Measurements from ENCODE around the gene OBP2A.
A peak's percentile ranks its signal among the peaks of the same experiment; 100 is the strongest.

Gene OBP2A

DNA sequence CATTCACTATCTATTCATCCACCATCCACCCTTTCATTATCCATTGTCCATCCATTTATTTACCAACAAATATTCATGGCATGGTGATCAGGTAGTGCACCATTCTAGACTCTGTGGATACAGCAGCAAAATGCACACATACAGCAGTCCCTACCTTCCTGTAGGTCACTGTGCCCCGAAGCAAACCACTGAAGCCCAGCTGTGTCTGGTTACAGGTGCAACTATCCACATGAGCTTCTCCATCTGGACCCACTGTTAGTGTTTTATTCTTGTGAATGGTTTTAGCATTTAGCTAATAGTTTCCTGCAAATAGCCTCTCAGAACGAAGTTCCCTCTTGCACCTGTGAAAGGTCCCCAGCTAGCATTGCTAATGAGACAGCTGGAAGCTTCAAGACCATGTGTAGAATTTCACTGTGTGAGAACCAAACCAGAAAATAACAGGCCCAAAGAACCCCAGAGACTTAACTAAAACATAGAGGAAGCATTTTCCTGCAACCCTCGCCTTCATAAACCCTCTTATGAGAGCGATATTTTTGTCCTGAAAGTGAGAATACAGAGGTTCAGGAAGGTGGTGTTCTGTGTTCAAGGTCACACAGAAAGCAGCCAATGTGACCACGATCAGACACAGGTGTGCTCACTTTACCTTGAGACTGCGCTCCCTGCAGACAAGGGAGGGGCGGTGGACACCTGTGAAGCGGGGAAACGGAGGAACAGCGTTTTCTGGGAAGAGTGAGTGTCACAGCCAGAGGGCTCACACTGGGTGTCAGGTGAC lies 34.1 kb downstream of the OBP2A start:
- DNase-seq (ENCODE audit: low read depth), result no peak

DNA sequence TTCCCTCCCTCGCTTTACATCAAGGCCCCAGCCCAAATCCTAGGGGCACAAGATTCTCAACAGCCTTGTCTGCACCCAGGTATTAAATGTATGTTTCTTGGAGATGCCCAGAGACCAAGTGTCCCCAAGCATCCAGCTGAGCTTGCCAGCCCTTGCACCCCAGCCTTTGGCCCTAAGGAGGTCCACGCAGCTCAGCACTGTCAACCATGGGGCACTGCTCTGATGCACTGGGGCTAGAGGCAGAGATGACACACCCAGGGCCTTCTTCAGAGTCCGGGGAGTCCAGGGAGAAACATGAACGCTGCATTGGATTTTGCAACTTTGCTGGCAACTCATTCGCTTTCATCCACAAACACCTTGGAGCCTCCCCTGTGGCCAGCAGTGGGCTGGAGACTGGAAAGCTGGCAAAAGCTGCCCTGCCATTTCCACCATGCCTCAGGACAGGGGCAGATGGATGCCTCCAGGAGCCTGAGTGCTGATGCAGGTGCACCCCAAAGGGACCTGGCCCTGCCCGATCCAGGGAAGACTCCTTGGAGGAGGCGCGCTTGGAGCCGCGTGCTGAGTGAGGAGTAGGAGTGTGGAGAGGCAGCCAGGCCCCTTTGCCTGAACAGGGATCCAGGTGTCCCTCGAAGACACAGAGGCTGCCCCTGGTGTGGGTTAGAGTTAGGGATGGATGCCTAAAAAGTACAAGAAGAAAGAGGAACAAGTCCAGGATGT lies 34.9 kb downstream of the OBP2A start:
- no peak for DNase-seq (ENCODE audit: low read depth)

DNA sequence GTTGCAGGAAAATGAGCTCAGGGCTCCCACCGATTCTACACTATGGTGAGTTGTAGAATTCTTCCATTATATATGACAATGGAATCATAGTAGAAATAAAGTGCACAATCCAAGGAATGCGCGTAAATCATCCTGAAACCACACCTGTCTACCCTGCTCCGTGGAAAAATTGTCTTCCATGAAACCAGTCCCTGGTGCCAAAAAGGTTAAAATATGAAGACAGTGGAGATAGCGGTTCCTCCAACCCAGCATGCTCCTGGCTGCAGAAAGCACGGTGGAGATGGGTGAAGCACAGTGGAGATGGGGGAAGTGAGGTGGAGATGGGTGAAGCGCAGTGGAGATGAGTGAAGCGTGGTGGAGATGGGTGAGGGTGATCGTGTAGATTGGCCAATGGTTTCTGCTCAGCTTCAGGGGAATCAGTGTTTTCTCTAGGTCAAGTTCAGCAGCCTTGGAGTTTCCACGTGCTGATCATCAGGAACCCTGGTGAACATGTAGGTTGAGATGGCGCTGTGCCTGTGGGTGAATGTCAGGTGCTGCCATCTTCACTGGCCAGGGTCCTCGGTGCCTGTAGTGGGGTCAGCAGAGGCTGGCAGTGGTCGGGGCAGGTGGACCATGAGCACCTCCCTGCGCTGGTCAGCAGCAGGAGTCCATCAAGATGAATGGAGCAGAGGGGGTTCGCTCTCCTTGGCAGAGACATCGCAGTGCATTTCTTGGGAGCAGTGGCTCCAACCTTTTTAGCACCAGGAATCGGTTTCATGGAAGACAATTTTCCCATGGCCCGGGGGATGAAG lies 35.9 kb downstream of the OBP2A start:
- DNase-seq (ENCODE audit: low read depth), result no peak

DNA sequence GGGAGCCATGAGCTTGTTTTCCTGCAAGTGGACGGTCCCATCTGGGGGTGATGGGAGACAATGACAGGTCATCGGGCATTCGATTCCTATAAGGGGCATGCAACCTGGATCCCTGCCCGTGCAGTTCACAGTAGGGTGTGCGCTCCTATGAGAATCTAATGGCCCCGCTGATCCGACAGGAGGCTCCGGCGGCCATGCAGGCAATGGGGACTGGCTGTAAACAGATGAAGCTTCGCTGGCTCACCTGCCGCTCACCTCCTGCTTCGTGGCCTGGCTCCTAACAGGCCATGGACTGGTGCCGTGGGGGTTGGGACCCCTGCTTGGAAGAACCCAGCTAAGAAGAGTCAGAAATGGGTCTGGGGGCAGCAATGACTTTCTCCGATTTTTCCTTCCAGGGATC lies 36.6 kb downstream of the OBP2A start:
- no peak for DNase-seq (ENCODE audit: low read depth)

DNA sequence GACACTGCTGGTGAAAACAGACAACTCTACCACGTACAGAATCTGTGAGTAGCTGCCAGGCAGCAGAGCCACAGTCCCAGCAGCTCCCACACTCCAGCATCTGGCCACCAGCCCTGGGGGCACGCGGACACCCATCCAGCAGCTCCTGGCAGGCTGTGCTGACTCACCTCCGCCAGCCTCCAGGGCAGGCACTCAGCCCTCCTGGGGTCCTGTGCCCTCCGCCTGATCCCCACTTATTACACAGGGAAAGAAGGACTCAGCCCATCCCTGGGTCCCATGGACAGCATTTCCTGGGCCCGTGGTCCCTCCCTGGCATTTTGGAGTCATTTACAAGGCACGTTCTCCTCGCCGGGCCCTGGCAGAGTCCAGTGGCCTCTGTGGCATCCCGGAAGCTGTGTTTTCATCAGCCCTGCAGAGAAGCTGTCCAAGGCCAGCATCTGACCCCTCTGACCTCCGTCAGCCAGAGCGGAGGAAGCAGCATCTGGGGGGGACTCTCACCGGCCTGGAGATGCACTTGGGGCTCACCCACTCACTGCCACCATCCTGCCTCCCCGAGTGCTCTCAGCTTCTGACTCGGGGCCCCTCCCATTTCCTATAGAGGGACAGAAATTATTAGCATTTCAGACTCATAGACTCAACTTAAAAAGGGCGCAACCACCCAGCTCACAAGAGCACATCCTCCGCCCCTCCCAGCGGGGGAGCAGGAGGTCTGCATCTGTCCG lies 37.2 kb downstream of the OBP2A start:
- no peak for DNase-seq (ENCODE audit: low read depth)

DNA sequence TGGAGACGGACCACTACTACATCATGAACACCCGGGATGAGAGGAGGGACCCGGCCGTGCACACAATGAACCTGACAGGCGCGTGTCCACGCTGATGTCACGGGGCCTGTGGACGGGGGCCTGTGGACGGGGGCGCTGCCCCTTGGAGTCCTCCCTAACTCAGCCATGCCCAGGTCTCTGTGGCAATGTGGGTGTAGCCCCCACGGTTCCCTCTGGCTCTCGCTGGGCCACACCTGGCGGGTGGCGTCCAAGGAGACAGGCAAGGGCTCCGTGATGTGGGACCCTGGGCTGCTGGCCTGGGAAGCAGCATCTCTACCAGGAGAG lies 37.7 kb downstream of the OBP2A start:
- DNase-seq (ENCODE audit: low read depth), result no peak

DNA sequence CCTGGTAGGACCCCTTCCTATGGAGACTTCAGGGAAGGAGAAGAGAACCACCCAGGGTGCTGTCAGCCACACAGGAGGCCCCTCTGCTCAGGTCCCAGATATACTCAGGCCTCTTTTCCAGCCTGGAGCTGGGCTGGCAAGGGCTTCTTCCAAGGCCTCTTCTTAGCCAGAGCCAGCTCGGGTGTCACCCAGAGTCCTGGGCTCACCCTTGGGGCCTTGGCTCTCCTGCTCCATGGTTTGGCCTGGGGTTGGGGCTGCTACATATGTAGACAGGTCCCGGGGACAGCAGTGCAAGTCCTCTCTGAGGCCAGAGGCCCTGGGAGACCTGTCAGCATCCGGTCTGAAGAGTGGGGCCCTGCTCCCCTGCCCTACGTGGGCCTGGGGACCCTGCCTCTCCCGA lies 38.4 kb downstream of the OBP2A start:
- no peak for DNase-seq (ENCODE audit: low read depth)

DNA sequence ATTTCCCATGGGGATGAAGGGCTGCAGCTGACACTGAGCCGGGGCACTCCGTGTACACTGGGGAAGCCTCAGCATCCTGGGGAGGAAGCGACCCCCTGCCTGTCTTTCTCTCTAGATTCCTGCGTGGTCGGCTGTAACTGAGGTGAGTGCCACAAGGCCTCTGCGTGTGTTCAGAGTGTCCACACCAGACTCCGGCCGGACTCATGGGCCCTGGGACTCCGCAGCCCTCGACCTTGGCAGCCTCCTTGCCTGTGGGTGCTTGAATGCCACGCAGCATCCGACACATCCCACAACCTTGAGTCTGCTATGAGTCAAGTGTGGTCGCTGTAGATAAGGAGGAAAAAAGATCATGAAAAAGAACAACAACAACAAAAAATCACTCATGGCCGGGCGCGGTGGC lies 39.0 kb downstream of the OBP2A start:
- DNase-seq (ENCODE audit: low read depth), result peak; percentile 97

DNA sequence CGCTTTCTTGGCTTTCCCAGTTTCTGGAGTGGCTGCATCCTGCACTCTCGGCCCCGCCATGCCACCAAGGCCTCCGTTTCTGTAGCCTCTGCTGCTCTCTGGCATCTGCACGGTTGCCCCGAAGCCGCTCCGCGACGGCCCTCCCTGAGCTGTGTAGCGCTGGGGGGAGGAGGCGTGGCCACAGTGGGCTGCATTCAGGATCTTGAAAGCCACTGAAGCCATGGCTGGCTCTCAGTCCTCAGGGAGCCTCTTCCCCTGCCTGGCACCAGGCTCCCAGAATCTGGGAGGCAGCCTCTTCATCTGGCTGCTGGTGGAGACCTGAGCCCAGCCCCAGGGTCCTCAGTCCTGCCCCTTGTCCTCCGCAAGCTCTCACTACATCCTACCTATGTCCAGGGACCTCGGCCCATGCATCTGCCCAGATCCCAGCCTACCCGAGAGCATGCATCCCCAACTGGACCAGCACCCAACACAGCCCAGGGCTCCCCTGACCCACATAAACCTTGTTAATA lies 40.7 kb downstream of the OBP2A start:
- DNase-seq (ENCODE audit: low read depth), result no peak

DNA sequence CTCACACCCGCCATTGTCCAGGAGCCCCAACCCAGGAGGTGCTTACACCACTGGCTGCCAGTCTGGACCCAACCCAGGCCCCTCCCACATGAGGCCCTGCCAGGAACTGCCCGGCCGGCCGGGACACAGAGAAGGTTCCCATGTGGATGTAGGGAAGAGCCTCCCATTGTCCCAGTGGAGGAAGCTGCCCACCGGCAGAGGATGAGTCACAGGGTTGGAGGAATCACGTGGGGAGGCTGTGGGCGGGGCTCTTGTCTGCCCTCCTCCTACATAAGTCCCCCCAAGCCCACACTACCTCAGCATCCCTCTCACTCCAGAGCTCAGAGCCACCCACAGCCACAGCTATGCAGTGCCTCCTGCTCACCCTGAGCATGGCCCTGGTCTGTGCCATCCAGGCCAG lies 41.7 kb downstream of the OBP2A start:
- peak; percentile 27 for DNase-seq (ENCODE audit: low read depth)

DNA sequence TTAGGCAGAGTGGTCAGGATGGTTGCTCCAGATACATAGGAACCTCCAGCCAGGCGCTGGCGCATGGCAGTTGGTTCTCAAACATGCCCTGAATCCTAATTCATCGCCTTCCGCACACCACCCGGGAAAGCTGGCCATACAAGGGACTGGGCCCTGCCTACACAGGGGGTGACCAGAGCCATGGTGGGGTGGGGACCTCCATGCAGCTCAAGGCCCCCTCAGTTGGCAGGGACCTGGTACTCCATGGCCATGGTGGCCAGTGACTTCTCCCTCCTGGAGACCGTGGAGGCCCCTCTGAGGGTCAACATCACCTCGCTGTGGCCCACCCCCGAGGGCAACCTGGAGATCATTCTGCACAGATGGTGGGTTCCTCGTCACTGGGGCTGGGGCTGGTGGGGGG lies 42.4 kb downstream of the OBP2A start:
- no peak for DNase-seq (ENCODE audit: low read depth)

DNA sequence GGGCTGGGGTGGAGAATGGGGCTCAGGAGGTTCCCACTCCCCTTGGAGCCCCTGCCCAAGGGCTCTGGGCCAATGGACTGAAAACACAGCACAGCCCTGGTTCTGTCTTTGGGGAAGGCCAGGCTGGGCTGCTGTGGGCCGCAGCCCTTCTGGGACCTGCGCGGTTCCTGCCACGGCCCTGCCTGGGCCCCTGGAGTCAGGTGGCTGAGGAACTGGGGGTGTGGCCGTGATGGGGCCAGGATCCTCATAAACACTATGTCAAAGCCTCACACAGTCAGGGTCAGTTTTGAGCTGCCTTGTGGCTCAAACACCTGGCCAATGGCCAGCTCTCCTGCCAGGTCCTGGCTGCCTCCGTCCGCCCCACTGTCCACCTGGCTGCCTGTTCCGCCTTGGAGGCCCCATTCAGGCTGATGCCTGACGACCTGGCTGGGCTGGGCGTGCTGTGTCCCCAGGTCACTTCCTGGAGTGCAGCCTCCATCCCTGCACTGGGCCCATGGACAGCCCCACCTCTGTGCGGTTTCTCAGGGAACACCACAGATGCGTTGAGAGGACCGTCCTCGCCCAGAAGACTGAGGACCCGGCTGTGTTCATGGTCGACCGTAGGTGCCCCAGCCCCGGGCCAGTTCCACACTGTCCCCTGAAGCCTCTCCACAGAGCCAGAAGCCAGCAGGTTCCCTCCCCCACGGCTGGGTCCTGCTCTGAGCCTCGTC lies 43.1 kb downstream of the OBP2A start:
- no peak for DNase-seq (ENCODE audit: low read depth)

DNA sequence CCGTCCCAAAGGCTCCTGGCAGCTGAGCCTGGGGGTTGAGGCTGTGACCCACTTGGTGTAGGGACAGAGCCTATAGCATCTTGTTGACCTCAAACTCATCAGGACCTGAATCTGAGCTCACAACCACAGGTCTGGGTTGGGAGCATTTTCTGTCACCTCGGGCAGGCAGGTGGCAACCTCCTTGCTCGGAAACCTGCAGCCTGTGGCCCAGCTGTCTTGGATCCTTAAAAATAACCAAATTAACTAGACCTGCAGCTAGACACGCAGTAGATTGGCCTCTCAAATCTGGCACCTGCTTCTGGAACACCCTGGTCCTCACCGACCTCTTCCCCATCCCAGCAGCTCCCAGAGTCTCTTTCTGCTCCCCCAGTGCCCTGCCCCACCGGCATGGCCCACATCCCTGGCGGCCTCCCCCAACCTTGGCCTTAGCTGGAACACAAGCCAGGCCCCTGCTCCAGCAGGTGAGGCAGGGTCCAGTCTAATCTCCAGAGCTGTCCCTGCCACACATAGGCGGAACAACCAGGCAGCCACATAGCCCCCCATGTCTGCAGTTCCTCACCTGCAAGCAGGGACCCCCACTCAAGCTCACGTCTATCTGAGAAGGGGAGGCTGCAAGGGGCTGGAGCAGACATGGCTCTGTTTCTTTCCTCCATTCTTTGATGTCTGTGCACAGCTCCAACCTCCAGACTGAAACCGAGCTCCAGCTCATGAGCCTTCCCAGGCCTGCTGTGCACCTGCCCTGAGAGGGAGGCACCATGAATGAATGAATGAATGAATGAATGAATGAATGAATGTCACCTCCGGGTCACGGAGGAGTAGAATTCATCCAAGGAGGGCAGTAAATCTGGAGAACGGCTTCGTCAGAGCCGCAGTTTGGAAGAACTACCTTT lies 43.9 kb downstream of the OBP2A start:
- no peak for DNase-seq (ENCODE audit: low read depth)

DNA sequence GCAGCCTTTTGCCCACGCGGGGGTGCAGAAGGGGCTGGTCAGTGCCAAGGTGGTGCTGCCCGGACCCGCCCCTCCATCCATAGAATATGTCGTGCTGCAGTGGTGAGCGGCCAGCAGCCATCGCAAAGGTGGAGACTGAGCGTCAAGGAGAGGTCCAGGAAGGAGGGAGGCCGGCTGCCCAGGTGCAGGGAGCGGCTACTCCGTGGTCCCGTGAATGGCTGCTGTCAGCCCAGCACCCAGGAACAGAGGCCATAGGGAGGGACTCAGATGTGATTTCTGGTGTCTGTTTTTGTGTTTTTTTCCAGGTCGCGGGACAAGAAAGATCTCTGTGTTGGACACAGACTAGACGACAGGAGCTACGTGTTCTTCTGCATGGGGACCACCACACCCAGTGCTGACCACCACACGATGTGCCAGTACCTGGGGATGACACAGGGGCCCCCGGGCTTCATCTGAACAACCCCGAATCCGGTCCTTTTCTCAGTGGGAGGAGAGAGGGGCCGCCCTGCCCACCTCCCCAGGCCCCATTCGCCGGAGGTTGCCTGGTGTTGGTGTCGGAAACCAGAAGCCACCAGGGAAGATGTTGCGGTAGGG lies 44.7 kb downstream of the OBP2A start:
- no peak for DNase-seq (ENCODE audit: low read depth)

DNA sequence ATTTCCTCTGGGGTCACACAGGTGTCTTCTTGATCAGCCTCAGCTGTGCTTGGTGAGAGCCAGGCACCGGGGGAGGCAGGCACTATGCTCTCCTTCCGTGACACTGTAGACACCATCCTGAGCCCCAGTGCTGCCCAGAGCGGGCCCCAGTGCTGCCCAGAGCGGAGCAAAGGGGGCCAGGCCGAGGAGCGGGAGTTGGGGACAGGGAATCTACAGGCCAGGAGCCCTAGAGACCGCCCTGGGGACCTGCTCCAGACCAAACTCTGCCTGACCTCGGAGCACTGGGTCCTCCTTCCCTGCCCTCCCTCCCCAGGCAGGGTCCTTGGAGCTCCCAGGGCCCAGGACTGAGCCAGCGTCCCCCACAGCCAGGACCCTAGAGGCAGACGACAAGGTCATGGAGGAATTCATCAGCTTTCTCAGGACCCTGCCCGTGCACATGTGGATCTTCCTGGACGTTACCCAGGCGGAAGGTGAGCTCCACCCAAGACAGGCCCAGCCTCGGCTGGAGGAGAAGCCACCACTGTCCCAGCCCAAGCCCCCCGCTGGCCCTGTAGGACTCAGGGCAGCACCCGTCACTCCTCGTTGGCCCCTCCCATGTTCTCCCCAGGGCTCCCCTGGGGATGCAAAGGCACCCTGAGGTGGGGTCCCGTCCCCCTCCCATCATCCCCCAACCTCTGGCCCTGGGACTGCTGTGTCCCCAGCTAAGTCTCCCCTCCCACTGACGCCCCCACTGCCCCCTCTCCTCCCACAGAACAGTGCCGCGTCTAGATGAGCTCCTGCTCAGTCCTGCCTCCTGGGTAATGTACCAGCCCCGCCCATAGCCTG lies 45.8 kb downstream of the OBP2A start:
- DNase-seq (ENCODE audit: low read depth), result no peak

DNA sequence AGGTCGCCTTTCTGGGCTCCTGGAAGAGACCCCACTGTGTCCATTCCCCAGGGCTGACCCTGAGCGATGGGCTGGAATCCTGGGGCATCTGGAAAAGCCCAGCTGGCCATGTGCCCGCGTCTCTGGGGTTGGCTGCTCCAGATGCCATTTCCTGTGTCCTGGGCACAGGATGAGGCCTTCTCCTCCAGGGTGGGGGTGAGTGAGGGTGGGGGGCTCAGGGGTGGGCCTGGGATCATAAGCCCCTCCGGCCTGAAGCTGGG lies 46.3 kb downstream of the OBP2A start:
- no peak for DNase-seq (ENCODE audit: low read depth)

DNA sequence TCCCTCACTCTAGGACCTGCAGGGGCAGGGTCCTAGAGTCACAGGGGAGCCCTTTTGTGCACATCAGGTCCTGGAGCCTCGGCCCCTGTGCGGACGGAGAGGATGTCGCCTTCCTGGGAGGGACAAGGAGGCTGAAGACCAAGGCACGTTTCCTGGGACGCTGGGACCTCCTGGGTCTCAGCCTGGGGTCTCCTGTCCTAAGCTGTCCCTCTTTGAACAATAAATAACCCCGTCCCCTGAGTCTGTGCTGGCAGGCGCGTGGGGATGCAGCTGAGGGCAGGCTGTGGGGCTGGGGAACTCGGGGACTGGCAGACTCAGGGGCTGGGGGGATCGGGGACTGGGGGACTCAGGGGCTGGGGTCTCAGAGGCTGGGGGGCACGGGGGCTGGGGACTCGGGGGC lies 46.7 kb downstream of the OBP2A start:
- no peak for DNase-seq (ENCODE audit: low read depth)

DNA sequence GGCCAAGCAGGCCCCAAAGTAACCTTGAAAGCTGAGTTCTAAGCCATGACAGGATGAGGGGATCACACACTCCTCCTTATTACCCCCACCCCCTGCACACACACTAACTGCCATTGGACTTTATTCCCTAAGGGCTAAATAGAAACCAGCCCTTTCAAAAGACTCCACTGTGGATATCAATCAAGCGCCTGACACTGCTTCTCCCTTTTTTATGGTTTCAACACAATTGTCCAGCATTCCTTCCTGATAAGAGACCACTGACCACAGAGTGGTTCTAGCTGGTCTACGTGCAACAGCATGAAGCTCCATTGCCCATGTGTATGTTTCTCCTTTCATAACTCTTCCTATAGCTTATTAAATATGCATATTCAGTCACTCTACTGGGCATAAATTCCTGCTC lies 50.3 kb downstream of the OBP2A start:
- DNase-seq (ENCODE audit: low read depth), result peak; percentile 84

Data from amniotic epithelial cell (primary cell).